GM21381 (cell line): Measurements from ENCODE around the gene CFAP157.
A peak's percentile ranks its signal among the peaks of the same experiment; 100 is the strongest.

Experiments used
- ATAC-seq: cut with Tn5 transposase; IDR thresholded peaks from one replicate; pipeline ENCODE4 v1.9.1; 2021; ENCODE audit warnings: mild to moderate bottlenecking, moderate library complexity; ENCODE audit not compliant: unreplicated experiment

Gene CFAP157

GRCh38 chr9:127692071-127692470, 14.7 kb upstream of the CFAP157 start:
- ATAC-seq: no peak

- no peak for ATAC-seq
Measured at GRCh38 chr9:127693143-127693542, 13.6 kb upstream of the CFAP157 start.

GRCh38 chr9:127693697-127694096, 13.1 kb upstream of the CFAP157 start:
- no peak for ATAC-seq

DNA sequence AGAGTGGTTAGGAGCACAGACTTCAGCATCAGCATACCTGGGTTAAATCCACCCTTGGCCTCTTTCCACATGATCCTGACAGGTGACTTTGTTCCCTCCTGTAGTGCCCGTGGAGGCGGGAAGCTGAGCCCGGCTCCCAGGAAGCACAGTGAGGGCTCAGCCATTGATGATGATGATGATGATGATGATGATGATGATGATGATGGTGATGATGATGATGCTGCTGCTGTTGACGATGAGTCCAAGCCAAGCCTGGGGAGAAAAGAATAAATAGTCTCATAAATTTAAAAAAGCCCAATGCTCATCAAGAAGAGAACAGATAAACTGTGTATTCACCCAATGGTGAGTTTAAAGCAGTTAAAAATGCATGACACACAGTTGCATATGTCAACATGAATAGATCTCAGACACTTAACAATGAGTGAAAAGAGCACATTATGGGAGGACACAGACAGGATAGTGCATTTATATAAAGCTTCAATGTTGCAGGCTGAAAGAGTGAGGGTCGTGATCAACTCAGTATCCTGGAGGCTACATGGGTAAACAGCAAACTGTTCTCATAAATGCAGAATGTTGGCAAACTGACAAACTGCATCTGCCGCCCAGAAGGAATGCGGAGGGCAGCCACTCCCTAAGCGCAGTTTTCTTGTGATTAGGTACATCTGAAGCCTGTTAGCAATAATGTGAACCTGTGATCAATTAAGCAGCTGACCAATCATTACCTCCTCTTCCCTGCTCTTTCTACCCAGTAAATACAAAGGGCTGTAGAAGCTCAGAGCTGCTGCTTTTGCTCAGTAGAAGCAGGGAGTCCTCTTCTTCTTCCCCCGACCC, 11.7 kb upstream of the CFAP157 start:
- ATAC-seq: no peak

- ATAC-seq: no peak
Measured at GRCh38 chr9:127697575-127697974, 9.2 kb upstream of the CFAP157 start.

GRCh38 chr9:127698386-127698785, 8.4 kb upstream of the CFAP157 start:
- no peak for ATAC-seq

- peak; percentile 96 for ATAC-seq
Measured at GRCh38 chr9:127698985-127699670, 7.7 kb upstream of the CFAP157 start.

DNA sequence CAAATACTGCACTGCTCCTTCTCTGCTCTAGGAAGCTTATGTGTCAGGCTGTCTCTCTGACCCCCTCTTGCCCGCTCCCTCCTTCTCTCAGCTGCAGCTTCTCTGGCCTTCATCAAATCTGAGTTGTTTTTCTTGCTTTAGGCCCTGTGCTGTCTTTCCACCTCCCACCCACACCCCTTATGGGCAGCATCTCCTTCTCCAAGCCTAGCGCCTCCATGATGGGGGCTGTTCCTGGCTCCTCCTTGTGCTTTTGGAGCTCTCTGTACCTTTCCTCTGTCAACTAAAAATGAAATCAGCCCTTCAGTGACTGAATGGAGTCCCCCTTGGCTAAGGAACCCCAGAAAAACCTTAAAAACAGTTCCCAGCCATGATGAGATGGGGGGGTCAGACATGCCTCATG, 6.6 kb upstream of the CFAP157 start:
- no peak for ATAC-seq

DNA sequence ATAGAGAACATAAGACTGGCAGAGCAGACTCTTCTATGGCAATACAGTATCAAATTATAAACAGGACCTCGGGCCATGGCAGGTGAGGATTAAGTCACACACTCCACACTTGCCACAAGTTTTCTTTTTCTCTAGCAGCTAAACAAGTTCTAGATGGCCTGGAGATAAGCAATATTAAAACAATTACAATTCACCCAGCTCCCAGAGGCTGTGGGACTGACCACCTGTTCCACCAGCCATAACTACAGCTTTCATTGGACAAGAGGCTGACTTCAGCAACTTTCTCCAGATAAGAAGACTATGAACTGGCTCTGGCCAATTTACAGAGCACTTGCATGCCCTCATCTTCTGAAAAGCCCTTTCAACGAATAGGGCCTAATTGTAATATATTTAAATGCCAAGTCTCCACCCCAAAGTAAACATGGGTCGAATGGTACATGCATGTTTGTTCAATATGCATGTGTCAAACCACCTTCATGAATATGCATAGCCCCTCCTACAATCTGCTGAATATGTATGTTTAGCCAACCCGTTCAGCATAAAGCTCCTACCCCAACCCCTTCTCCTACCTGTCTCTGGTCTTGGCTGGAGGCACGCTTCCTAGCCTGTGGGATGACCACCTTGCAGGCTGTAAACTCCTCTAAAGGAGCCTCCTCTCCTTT, 6.1 kb upstream of the CFAP157 start:
- ATAC-seq: no peak

DNA sequence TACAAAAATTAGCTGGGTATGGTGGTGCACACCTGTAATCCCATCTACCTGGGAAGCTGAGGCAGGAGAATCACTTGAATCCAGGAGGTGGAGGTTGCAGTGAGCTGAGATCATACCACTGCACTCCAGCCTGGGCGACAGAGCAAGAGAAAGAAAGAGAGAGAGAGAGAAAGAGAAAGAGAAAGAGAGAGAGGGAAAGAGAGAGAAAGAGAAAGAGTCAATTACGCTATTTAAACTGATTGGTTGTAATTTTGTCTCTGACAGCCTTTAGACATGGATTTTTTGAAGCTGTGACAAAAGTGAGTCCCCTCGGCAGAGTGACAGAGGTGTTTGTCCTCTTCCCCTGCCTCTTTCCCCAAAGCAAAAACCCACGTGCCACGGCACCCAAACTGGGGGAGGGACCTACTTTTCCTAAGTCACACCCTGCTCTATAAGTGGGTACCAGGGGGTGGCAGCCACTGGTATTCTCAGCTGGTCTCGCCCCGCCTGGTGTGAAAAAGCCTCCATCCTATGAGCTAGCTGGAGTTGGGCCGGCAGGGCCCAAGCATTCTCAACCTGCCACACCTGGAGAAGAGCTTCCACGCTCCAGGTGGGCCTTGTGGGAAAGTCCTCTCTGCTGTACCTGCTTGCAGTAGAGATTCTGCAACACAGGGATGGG, 3.4 kb upstream of the CFAP157 start:
- no peak for ATAC-seq

DNA sequence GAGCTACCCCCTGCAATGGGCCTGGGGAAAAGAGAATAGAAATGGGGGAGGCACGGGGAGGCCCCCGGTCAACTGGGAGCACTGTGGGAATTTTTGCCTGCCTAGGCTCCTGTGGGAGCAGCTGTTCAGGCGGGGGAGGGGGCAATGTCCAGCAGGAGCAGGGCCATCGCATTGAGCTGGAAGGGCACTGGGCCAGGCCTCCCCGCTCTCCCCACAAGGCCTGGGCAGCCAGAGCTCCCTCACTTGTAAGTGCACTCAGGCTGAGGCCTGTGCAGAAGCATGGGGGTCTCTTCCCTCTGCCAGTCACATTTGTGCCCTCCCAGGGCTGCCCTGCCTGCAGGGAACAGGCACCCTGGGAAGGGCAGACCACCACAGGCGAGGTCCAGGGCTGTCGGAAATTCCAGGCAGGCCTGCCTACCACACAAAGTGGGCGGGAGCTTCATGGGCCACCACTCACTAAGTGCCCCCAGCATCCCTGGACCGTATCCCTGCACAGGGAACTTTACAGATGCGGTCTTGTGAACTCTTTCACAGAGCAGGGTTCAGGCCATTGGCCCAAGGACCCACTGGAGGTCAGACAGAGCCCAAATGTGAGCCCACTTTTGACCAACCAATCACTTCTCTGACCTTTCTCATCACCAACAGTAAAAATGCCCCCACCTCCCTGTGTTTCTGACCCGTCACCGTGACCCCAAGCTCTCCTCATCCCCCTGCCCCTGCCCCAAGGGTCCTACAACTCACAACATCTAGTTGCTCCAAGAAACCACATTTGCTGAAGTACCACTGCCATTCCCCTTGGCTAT, 1.0 kb upstream of the CFAP157 start:
- no peak for ATAC-seq

GRCh38 chr9:127707766-127708165, 978 bp downstream of the CFAP157 start:
- ATAC-seq: no peak

GRCh38 chr9:127708952-127709587, 2.3 kb downstream of the CFAP157 start:
- ATAC-seq: no peak

DNA sequence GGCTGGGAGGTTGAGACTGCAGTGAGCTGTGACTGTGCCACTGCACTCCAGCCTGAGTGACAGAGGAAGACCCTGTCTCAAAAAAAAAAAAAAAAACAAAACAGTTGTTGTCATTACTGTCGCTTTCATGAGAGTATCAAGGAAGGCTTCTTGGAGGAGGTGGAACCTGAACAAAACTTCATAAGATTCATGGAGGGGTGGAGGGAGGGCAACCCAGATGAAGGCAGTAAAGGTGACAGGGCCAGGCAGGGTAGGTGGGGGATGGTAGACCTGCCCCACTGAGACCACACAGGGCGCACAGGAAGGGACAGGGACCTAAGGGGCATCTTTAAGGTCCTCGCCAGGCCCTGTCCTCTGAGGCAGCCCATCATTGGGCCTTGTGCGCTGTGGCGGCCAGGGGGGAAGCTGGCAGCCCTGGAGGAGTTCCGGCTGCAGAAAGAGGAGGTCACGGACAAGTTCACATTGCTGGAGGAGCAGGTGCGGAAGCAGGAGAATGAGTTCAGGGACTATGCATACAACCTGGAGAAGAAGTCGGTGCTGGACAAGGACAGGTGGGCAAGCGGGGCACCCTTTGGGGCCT, 3.5 kb downstream of the CFAP157 start:
- no peak for ATAC-seq

DNA sequence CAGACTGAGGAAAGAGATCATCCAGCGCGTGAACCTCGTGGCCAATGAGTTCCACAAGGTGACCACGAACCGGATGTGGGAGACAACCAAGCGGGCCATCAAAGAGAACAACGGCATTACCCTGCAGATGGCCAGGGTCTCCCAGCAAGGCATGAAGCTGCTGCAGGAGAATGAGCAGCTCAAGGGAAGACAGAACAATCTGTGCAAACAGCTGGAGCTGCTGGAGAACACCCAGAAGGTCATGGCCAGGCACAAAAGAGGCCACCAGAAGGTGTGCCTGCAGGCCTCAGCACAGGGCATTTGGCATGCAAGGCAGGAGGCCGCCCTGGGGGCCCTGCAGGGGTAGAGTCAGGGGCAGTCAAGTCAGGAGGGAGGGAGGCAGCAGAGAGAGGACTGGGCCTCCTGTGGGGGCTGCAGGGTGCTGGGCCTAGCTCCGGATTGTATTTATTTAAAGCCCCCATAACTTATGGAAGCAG, 4.5 kb downstream of the CFAP157 start:
- no peak for ATAC-seq

DNA sequence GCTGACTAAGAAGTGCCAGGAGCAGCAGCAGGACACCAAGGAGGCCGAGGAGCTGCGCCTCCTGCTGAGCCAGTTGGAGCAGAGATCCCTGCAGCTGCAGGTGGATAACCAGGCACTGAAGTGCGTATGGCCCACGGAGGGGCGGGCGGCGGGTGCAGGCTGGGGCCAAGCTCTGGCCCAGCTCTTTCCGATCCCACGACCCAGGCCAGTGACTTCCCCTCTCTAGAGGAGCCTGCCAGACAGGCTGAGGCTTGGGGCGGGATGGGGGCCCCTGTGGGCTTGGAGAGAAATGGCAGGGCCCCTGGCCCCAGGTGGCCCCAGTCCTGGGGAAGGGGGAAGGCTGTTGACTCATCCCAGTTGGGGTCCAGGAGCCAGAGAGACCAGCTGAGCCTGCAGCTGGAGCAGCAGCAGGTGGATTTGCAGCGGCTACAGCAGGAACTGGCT, 5.1 kb downstream of the CFAP157 start:
- no peak for ATAC-seq

- no peak for ATAC-seq
Measured at GRCh38 chr9:127712371-127712770, 5.6 kb downstream of the CFAP157 start.

DNA sequence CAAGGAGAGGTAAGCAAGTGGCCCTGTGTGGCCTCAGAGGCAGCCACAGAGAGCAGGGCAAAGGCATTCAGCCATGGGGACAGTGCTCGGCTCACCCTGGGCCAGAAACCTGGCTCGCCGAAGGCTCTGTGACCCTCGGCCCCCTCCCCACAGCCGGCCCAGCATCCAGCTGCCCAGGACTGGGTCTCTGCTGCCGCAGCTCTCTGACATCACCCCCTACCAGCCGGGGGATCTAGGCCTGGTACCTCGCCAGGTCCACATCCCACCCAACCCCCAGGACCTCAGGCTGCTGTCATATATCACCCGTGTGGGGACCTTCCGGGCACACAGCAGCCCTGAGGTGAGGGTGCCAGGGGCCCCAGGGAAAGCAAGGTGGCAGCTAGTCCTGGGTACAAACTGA, 6.1 kb downstream of the CFAP157 start:
- no peak for ATAC-seq

- no peak for ATAC-seq
Measured at GRCh38 chr9:127714020-127714750, 7.4 kb downstream of the CFAP157 start.
